Activated T-cell treated with anti-CD3 and anti-CD28 coated beads, Interleukin-2, amount 50 U/mL, for 4 hours (primary cell): Measurements from ENCODE around the gene RGS6. TPM values are rescaled to one million over a fixed set of nuclear protein-coding genes. Genes with fewer than 3 reads are reported as not detected.
"Not testable (repeated sequence)": the region's sequence is repeated elsewhere in the genome, so short reads cannot be mapped to it uniquely, and the experiment has no call there.

ENCODE experiments used
- ATAC-seq, 2 donors: fragments of 200-7000 bp; cut with Tn5 transposase; one replicate each; pipeline ENCODE4 v1.10.0; 2021
- DNase-seq: peaks from one replicate; pipeline ENCODE4 v3.0.0-alpha.2; 2020
- H3K27me3 Mint-ChIP-seq: one replicate; pipeline ENCODE4 v1.8.0; 2021; ENCODE audit warnings: low read depth, mixed read lengths
- H3K36me3 Mint-ChIP-seq: one replicate; pipeline ENCODE4 v1.8.0; 2022; ENCODE audit warnings: mixed read lengths; ENCODE audit not compliant: insufficient read depth
- H3K4me1 Mint-ChIP-seq: one replicate; pipeline ENCODE4 v1.8.0; 2021; ENCODE audit warnings: low read depth, mixed read lengths
- H3K4me3 Mint-ChIP-seq: one replicate; pipeline ENCODE4 v1.8.0; 2021; ENCODE audit warnings: mild to moderate bottlenecking, moderate library complexity, mixed read lengths
- H3K9me3 Mint-ChIP-seq: one replicate; pipeline ENCODE4 v1.8.0; 2021; ENCODE audit warnings: mixed read lengths
- total RNA-seq, 3 donors: library from RNA; stranded (reverse); gene quantifications; one replicate each; pipeline ENCODE4 v1.2.1, GENCODE V29; 2021

The RGS6 gene
- total RNA-seq, 3 donors from 2014 or later: 0.03 TPM; not detected in 2

DNA sequence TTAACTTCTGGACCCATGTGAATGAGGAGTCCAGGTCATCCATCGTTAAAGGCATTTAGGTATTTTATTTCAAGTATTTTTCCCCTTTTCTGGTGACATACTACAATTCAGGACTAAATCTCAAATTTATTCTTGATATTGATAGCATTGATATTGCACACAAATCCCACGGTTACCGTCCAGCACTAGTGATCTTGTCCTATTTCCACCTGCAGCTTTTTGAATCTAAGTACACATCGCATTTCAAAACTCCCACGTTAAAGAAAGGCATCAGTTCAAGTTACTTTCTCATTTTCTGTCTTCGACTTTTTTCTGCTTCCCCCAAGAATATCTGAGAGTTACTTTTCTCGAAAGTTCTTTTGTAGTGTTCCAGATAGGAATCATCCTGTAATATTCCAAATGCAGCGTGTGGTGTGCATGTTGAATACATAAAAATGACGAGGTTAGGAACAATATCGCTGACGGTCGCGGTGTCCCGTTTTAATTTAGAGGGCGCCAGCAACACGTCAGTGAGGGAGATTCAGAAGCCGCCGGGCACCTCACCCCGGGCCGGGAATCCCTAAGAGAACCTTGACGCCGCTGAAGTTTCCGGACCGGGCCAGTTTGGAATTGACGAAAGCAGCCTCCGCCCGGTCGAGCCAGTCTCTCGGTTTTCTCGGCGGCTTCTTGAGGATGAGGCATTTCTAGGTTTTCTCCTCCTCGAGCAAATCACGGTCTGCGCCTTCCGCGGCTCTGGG lies 569 bp upstream of the RGS6 start:
- Mint-ChIP-seq H3K36me3 (no peaks in the 10 kb centered on the region), H3K4me3 (no peak overlapping the region), H3K9me3 (no peaks in the 10 kb centered on the region), H3K4me1 (peaks cover 17% of the 10 kb centered on the region), H3K27me3 (peaks cover 57% of the 10 kb centered on the region)
- no peak for DNase-seq
- ATAC-seq: peak; percentile 15 to 17

DNA sequence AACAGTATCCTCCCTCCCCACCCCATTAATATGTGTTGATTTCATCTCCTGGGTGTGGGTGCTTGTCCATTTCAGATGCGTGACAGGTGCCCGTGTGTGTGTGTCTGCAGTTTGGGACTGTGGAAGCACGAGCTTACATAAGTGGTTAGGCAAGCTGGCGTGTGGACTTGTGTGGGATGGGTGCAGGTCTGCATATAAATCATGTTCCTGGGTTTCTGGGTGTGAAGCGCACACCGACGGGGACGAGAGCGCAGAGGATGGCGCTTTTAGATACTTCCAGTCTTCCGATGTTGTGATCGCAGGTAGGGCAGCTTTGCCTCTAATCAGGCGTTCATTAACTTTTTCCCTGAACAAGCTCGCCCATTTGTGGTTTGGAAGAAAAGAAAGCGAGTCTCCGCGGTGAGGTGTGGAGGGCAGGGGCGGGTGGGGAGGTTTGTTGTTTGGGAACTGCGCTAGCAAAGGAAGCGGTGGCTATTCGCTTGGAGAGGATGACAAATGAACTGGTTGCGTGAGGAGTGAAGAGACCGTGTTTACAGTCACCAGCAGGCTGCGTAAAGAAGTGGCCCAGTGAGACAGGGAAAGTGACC lies 865 bp downstream of the RGS6 start:
- DNase-seq: no peak
- peaks cover 57% of the 10 kb centered on the region for H3K27me3 Mint-ChIP-seq

DNA sequence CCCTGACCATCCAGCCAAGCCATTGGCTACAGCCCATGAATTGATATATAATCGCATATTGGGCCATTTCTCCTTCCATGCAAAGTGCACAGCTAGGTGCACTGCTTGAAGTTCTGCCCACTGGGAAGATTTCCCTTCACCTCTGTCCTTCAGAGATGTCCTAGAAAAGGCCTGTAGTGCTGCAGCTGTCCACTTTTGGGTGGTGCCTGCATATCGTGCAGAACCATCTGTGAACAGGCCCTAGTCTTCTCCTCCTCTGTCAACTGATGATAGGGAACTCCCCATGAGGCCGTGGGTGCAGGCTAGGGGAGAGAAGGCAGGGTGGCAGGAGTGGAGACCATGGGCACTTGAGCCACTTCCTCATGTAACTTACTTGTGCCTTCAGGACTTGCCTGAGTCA lies 6.0 kb downstream of the RGS6 start:
- not testable (repeated sequence) for ATAC-seq, H3K4me1 Mint-ChIP-seq, H3K9me3 Mint-ChIP-seq, H3K4me3 Mint-ChIP-seq, H3K36me3 Mint-ChIP-seq, DNase-seq
- H3K27me3 Mint-ChIP-seq: peaks cover 23% of the 10 kb centered on the region

More for the DNA sequence above, 865 bp downstream of the RGS6 start:
- peak; percentile 56 to 65 for ATAC-seq
- Mint-ChIP-seq H3K9me3 (no peaks in the 10 kb centered on the region), H3K4me1 (peaks cover 17% of the 10 kb centered on the region), H3K36me3 (no peaks in the 10 kb centered on the region), H3K4me3 (peak overlapping the region; percentile 33)

DNA sequence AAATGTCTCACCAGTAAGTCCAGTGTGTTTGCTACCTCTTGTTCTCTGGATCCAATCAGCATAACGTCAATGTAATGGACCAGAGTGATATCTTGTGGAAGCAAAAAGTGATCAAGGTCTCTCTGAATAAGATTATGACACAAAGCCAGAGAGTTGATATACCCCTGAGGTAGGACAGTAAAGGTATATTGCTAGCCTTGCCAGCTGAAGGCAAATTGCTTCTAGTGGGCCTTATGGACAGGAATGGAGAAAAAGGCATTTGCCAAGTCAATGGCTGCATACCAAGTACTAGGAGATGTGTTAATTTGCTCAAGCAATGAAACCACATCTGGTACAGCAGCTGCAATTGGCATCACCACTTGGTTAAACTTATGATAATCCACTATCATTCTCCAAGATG lies 7.1 kb downstream of the RGS6 start:
- not testable (repeated sequence) for DNase-seq, H3K9me3 Mint-ChIP-seq, H3K36me3 Mint-ChIP-seq, ATAC-seq, H3K4me1 Mint-ChIP-seq, H3K4me3 Mint-ChIP-seq
- H3K27me3 Mint-ChIP-seq: peaks cover 13% of the 10 kb centered on the region

DNA sequence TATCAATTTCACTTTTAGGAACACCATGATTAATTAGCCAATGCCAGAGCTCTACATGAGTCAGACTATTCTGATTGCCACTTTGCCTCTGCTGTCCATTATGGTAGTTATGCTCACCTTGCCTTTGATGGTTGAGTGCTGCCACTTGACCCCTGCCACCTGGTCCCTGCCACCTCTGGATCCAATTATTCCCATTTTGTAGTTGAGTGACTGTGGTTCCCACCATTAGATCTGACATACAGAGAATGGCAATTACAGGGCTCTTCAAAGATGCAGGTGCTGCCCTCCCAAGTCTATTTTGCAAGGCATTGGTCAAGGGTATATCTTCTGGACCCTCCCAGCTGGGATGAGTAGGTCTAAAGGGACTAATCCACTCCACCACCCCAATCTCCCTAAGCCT lies 8.3 kb downstream of the RGS6 start:
- H3K36me3 Mint-ChIP-seq, H3K4me3 Mint-ChIP-seq, H3K27me3 Mint-ChIP-seq, DNase-seq, ATAC-seq, H3K9me3 Mint-ChIP-seq, H3K4me1 Mint-ChIP-seq: not testable (repeated sequence)

DNA sequence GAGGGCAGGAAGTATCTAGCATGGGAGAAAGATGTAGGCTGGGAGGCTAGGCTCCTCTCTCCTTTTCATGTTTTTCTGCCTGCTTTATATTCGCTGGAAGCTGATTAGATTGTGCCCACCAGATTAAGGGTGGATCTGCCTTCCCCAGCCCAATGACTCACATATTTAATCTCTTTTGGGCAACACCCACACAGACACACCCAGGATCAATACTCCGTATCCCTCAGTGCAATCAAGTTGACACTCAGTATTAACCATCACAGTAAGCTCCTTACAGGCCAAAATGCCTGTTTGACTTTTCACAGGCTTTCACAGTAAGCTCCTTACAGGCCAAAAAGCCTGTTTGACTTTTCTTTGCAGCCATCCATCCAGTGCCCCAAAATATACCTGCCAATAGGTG lies 9.4 kb downstream of the RGS6 start:
- not testable (repeated sequence) for DNase-seq, H3K27me3 Mint-ChIP-seq, H3K4me1 Mint-ChIP-seq, H3K36me3 Mint-ChIP-seq, H3K4me3 Mint-ChIP-seq, ATAC-seq, H3K9me3 Mint-ChIP-seq

DNA sequence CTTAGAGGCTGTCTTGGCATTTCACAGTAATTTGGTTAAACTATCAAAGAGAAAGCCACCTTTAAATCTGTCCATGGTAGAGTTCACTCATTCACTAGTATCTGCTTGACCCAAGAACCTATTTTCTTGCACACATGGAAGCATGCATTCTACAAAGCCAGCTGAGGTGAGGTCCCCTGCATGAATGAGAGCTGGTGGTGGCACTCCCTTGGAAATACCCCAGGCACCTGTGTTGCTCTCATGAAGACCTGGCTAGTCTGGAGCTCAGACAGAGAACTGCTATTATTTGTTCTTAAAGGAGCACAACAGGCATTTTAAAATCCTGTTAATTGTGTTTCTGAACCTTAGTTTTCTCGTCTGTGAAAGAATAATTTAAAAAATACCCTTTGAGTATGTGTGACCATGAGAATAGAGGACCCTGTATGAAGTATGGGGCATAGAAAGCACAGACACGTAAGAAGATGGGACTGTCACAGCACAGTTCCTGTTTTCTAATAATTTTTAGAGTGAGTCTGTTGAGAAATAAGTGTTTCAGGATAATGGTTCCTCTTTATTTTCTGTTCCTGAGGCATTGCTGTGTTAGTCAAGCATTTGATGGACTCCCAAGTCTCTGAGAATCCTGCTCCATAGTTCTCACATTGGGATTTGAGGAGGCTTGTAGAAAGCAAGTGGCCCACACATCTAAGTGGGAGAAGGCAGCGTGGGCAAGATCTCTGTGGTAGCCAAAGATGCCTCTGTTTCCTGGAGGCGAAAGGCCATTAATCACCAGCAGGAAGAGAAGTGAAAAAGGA lies 10.9 kb downstream of the RGS6 start:
- H3K4me1 Mint-ChIP-seq: no peaks in the 10 kb centered on the region
- H3K36me3 Mint-ChIP-seq: no peaks in the 10 kb centered on the region
- peaks cover 3% of the 10 kb centered on the region for H3K9me3 Mint-ChIP-seq
- ATAC-seq (no peak), DNase-seq (no peak)
- no peak overlapping the region for H3K4me3 Mint-ChIP-seq
- H3K27me3 Mint-ChIP-seq: peaks cover 2% of the 10 kb centered on the region

DNA sequence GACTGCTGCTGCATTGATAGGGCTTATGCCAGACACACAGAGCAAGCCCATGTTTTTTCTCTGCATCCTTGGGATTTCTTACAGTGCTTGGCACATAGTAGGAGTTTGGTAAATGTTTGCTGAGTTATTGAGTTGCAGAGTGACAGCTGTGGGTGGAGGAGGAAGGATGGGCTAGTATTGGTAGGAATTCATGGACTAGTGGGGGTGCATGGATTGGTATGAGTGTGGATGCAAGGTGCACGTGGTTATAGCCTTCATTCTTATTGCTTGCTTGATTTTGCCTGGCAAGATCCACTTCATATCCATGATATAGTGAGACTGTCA lies 11.4 kb downstream of the RGS6 start:
- H3K4me1 Mint-ChIP-seq: no peaks in the 10 kb centered on the region
- no peak for DNase-seq
- ATAC-seq: no peak
- no peaks in the 10 kb centered on the region for H3K36me3 Mint-ChIP-seq
- H3K27me3 Mint-ChIP-seq: peaks cover 2% of the 10 kb centered on the region
- H3K4me3 Mint-ChIP-seq: no peak overlapping the region
- H3K9me3 Mint-ChIP-seq: peaks cover 3% of the 10 kb centered on the region

DNA sequence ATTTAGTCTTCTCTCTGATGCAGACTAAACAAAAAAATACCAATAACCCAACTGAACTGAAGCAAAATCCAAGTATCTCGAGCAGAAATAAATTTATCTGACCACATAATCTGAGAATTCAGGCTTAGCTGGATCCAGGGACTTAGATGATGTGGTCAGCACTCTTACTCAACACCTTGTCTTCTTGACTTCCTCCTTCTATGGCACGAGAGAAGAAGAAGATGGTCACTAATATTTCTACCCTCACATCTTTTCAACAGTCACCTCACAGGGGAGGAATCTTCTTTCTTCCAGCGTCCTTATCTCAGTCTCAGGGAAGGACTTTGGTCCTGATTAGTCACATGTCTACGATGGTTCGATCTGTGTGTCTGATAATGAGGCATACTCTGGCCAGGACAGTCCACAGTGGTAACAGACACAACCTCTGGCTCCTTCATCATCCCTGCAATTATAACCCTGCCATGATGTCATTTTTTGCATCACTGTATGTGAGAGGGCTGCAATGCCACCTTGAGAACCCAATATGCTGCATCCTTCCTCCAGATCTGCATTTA lies 15.8 kb downstream of the RGS6 start:
- no peaks in the 10 kb centered on the region for H3K36me3 Mint-ChIP-seq
- H3K27me3 Mint-ChIP-seq: peaks cover 7% of the 10 kb centered on the region
- DNase-seq (no peak), ATAC-seq (no peak)
- H3K4me3 Mint-ChIP-seq: no peak overlapping the region
- no peaks in the 10 kb centered on the region for H3K4me1 Mint-ChIP-seq
- H3K9me3 Mint-ChIP-seq: peaks cover 3% of the 10 kb centered on the region

DNA sequence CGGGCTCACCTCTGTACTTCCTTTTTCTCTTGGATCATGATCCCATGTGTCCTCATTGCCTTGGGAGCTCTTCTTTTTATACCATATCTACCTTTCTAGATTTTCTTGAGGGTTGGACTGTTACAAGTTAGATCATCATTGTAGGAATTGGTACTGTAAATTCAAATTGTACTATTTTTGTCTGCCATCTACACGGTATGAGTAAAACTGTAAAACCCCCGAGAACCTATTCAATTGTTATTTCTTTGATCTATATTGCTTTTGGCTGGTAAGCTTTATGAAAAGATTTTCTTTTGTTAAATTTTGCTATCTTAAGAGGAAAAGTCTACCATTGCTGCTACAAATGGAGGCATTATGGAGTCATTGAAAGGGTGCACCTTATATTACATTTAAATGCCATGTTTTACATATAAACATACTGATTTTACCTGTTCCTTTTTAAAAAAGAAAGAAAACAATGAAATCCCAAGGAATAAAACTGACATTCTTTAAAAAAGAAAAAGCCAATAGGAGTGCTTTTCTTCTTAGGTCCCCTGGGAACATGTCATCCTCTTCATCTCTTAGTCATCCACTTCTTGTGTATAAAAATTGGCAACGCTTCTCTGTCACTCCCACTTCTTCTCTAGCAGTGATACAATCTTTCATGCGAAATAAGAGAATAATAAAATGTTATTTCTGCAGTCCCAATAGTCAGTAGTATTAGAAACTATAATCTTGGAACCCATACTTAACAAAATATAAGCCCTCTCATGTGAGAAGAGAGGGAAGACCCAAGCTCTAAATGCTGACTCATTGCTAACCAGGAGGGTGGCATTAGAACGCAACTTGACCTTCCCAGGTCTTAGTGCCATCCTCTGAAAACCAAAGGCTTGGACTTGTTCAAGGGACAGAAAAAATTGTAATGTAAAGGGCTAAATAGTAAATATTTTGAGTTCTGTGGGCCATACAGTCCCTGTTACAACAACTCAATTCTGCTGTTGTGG lies 20.4 kb downstream of the RGS6 start:
- Mint-ChIP-seq H3K27me3 (peaks cover 24% of the 10 kb centered on the region), H3K4me1 (no peaks in the 10 kb centered on the region), H3K9me3 (peaks cover 3% of the 10 kb centered on the region), H3K36me3 (no peaks in the 10 kb centered on the region), H3K4me3 (no peak overlapping the region)
- DNase-seq (no peak), ATAC-seq (no peak)

DNA sequence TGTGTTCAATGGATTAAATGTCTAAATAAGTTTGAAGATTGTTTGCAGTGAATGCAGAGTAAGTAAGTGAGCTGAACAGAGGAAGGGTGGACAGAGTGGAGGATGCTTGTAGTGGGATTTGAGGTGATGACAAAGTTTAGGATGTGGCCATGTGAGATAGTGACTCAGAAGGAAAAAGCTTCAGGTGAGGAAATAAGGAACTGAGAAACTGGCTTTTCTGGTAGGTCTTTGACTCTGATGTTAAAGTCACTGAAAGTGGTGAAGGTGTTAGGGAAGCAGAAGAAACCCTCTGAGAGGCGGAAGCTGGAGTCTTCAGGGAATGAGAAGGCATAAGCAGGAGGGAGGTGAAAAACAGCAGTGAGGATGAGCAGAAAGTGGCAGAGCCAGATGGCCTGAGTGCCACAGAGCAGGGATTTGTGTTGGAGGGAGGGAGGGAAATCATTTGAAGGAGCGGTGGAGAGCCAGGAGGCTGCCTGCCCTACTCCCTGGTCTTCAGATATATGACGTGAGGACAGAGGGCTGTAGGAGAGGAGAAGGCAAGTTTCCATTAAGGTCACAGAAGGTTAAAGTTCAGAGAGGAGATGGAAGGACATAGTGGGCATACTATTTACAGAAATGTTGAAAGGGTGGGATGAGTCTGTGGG lies 24.8 kb downstream of the RGS6 start:
- H3K4me1 Mint-ChIP-seq: no peaks in the 10 kb centered on the region
- DNase-seq (no peak), ATAC-seq (no peak)
- no peaks in the 10 kb centered on the region for H3K36me3 Mint-ChIP-seq
- H3K9me3 Mint-ChIP-seq: no peaks in the 10 kb centered on the region
- no peak overlapping the region for H3K4me3 Mint-ChIP-seq
- H3K27me3 Mint-ChIP-seq: peaks cover 20% of the 10 kb centered on the region

DNA sequence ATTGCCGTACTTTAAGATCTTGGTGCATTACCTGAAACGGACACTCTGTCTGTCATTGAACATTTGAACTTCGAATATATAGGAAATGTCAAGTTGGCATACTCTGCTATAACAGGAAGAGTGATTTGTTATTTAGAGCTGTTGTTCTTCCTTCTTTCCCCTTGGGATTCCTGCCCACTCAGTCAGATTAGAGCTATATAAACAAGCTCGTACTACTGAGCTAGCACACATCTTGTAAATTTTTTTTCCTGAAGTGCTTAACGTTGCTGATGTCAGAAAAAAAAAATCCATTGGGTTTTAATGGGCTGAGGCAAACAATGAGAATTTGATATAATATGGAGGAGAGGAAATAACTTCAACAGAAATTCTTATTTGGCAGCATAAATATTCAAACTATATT lies 26.8 kb downstream of the RGS6 start:
- DNase-seq (no peak), ATAC-seq (no peak)
- no peak overlapping the region for H3K4me3 Mint-ChIP-seq
- H3K9me3 Mint-ChIP-seq: no peaks in the 10 kb centered on the region
- H3K36me3 Mint-ChIP-seq: no peaks in the 10 kb centered on the region
- no peaks in the 10 kb centered on the region for H3K4me1 Mint-ChIP-seq
- H3K27me3 Mint-ChIP-seq: peaks cover 16% of the 10 kb centered on the region

DNA sequence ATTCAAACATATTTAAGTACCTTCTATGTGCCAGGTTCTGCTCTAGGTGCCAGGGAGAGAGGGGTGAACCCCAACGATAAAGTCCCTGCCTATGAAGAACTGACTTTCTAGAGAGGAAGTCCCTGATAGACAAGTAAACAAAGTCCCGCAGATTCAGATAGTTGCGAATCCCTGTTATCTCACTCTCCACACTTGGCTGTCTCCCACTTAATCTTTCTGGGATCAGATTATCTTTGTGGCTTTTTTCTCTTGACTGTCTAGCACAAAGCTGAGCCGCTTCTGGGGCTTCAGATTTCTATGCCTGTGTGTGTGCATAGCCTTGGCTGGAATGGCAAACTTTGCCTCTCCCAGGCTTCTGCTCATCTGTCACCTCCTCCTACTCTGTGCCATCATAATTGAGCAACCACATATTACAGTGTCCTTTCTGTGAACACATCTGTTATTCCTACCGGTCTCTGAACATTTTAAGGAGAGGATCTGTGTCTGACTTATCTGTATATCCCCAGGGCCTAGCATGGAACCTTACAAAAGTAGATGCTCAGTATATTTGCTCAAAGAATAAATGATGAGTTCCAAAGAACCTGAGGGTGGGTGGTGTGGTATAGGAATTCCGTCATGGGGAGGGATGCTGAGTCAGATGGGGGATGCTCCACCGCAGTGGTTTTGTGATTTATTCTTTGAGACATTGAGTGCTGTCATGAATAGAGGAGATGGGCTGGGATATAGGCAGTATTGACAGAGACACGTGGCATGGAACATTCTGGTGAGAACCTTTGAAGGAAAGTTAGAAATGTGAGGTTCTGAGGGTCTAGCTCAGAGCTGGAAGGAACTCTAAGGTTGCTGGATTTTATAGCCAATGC lies 28.5 kb downstream of the RGS6 start:
- H3K4me1 Mint-ChIP-seq: no peaks in the 10 kb centered on the region
- no peak overlapping the region for H3K4me3 Mint-ChIP-seq
- no peaks in the 10 kb centered on the region for H3K9me3 Mint-ChIP-seq
- H3K36me3 Mint-ChIP-seq: no peaks in the 10 kb centered on the region
- ATAC-seq: no peak
- DNase-seq: no peak
- H3K27me3 Mint-ChIP-seq: peaks cover 12% of the 10 kb centered on the region
